Esophagus muscularis mucosa (tissue), 4 donors: ENCODE results near the gene SKIC8.

ENCODE experiments used
- EP300 ChIP-seq: sonication (generic); formaldehyde crosslinking; IDR thresholded peaks from one replicate; pipeline ENCODE4 v1.6.1; 2017; ENCODE audit warnings: antibody characterized with exemption
- POLR2A ChIP-seq: fragments of 450-650 bp; IDR thresholded peaks from one replicate; pipeline ENCODE4 v1.6.1; 2017; ENCODE audit warnings: antibody characterized with exemption, moderate library complexity, mild to moderate bottlenecking, low read depth
- POLR2AphosphoS5 ChIP-seq, 2 donors: sonication (generic); formaldehyde crosslinking; IDR thresholded peaks; one replicate each; pipeline ENCODE4 v1.6.1; 2017; ENCODE audit warnings: antibody characterized with exemption in 2 of 2
- TF ChIP-seq, protein P1 (sequence below), 3 experiments: fragments of 200-600 bp in 2 of 3; fragments of 450-650 bp in 1 of 3; sonication (generic) in 2 of 3; IDR thresholded peaks; one replicate each; pipeline ENCODE4 v1.5.1; 2017 to 2019; ENCODE audit warnings: antibody characterized with exemption in 3 of 3, mild to moderate bottlenecking in 2 of 3, moderate library complexity in 1 of 3

DNA sequence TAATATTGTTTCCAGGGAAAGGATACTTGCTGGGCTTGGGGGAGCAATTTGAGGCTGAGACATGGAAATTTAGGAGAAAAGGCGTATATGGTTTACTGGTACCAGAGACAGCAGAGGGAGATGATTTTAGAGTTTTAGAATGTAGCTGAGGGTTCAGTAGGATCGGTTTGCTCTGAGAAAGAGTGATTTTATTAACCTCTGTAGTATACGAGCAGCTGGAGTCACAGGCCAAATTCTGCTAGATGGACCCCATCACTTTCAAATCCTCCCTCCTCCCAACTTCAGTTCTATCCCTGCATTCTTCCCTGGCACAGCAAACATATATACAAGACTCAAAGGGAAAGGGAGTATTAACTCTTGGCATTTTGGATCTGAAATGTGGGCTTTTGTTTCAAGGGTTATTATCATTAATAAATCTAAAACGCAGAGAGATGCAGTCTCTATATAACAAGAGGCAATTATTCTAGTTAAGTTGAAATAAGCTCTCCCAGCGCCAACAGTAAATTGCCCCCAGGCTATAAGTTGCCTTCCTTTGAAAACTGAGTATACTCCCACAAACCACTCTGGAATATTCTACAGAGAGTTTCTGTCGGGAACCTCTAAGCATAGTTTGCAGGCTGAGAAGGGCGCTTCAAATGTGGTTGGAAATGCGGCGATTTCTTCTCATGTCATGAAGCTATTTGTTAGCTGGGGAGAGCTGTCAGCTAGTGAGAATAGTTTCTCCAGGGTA is 46.2 kb upstream of the SKIC8 start:
- no peak for TF ChIP-seq POLR2A
- TF ChIP-seq, protein P1, sequence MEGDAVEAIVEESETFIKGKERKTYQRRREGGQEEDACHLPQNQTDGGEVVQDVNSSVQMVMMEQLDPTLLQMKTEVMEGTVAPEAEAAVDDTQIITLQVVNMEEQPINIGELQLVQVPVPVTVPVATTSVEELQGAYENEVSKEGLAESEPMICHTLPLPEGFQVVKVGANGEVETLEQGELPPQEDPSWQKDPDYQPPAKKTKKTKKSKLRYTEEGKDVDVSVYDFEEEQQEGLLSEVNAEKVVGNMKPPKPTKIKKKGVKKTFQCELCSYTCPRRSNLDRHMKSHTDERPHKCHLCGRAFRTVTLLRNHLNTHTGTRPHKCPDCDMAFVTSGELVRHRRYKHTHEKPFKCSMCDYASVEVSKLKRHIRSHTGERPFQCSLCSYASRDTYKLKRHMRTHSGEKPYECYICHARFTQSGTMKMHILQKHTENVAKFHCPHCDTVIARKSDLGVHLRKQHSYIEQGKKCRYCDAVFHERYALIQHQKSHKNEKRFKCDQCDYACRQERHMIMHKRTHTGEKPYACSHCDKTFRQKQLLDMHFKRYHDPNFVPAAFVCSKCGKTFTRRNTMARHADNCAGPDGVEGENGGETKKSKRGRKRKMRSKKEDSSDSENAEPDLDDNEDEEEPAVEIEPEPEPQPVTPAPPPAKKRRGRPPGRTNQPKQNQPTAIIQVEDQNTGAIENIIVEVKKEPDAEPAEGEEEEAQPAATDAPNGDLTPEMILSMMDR (IDR thresholded peaks at IDR 0.05): no peak
- no peak for TF ChIP-seq EP300
- no peak for TF ChIP-seq POLR2AphosphoS5 (IDR thresholded peaks at IDR 0.05)
